ENCODE results near the gene GSG1L. TPM values are rescaled to one million over a fixed set of nuclear protein-coding genes. Genes with fewer than 3 reads are reported as not detected.

Gene GSG1L
- polyA plus RNA-seq, 3 donors = 0.10 to 0.11 TPM; not detected in 1

- no peak overlapping the region for H3K27ac ChIP-seq (ENCODE audit: low read depth, low read length)
- 73 to 85% (median 78%) methylated on average over 11 of the region's 11 CpGs for WGBS, 3 donors
Measured at GRCh38 chr16:27974896-27975540, 88.5 kb downstream of the GSG1L start.

- no peak overlapping the region for H3K27ac ChIP-seq (ENCODE audit: low read depth, low read length)
- 48 to 67% (median 64%) methylated on average over 7 of the region's 7 CpGs for WGBS, 3 donors
Measured at GRCh38 chr16:27973678-27974077, 89.8 kb downstream of the GSG1L start.

DNA sequence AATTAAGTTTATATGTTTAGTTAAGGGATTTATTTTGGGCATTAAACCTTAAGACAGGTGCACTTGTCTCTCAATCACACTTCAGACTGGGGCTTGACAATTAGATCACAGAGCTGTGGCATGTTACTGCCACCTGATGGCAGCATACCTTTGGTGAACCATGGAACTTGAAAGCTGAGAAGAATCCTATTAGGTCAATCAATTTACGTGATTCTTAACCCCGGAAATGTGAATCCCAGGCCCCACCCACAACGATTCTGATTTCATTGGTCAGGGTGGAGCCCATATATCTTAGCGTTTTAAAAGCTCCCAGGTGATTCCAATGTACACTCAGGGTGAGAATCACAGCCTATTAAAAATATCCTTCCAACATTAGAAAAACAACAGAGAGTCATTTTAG is 91.0 kb downstream of the GSG1L start:
- H3K27ac ChIP-seq (ENCODE audit: low read depth, low read length) = no peak overlapping the region
- WGBS, 3 donors = 0 to 6% (median 2%) methylated on average over 4 of the region's 4 CpGs

DNA sequence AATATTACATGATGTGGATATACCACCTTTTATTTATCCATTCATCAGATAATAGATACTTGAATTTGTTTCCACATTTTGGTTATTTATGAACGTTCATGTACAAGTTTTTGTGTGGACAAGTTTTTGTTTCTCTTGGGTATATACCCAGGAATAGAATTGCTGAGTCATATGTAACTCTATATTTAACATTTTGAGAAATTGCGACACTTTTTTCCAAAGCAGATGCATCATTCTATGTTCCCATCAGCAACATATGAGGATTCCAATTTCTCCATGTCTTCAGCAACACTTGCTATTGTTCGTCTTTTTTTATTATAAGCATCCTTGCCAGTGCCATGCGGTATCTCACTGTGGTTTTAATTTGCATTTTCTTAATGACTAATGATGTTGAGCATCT is 93.9 kb downstream of the GSG1L start:
- 61 to 75% (median 69%) methylated on average over 4 of the region's 4 CpGs for WGBS, 3 donors
- no peak overlapping the region for H3K27ac ChIP-seq (ENCODE audit: low read depth, low read length)

DNA sequence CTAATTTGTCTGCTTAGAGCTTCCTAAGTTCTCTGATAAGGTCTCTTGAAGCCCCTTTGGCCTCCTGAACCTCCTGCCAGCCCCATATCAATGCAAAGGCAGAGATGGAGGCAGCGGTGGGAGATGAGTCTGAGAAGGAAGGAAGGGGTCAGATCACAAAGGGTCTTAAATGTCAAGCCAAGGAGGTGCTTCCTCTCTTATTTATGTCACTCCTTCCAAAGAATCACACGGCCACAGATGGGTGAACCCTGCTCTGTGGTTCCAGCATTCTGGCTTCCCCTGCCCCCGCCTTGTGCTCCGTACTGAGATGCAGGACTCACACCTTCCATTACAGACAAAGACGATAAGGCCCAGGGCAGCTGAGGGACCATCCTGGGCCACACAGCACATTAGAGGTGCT is 96.3 kb downstream of the GSG1L start:
- no peak overlapping the region for H3K27ac ChIP-seq (ENCODE audit: low read depth, low read length)
- WGBS, 3 donors = 78 to 83% (median 82%) methylated on average over 5 of the region's 5 CpGs

DNA sequence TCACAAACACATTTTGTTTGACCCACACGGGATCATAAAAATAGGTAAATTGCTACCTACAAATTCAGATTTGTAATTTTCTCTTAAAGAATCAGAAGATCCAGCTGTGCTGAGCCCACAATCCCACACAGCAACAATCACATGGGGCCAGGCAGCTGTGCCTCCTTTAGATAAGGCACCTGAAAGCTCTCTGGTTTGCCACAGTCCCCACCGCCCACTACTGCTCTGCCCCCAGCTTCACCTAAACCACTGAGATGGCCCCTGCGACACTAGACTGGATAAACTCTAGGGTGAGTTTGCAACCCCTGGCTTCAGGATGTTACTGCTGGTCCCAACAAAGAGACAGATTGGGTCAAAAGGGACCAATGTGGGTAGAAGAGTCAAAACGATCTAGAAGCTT is 96.8 kb downstream of the GSG1L start:
- H3K27ac ChIP-seq (ENCODE audit: low read depth, low read length) = no peak overlapping the region
- 86 to 89% (median 88%) methylated on average over 4 of the region's 4 CpGs for WGBS, 3 donors

- no peak overlapping the region for H3K27ac ChIP-seq (ENCODE audit: low read depth, low read length)
- WGBS, 3 donors = 73 to 87% (median 80%) methylated on average over 5 of the region's 5 CpGs
Measured at GRCh38 chr16:27965801-27966200, 97.7 kb downstream of the GSG1L start.

DNA sequence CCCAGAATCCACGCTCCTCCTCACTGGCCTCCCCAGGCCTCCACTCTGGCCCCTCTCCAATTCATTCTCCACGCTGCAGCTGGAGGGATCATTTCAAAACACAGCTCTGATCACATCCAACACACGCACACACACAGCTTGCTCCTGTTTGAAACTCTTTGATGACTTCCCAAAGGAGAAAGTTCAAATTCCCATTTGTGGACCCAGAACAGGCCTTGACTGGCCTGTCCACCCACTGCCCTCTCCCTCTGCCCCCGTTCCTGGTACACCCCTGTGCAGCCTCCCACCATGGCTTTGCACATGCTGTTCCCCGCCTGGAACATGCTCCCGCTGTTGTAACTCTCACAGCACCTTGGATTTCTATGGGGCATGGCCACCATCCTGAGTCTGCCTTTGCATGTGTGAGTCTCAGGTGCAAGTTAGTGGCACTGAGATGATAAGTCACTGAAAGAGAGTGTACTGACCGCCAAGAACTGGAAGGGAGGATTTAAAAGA is 100.0 kb downstream of the GSG1L start:
- WGBS, 3 donors = 75 to 86% (median 84%) methylated on average over 7 of the region's 7 CpGs

DNA sequence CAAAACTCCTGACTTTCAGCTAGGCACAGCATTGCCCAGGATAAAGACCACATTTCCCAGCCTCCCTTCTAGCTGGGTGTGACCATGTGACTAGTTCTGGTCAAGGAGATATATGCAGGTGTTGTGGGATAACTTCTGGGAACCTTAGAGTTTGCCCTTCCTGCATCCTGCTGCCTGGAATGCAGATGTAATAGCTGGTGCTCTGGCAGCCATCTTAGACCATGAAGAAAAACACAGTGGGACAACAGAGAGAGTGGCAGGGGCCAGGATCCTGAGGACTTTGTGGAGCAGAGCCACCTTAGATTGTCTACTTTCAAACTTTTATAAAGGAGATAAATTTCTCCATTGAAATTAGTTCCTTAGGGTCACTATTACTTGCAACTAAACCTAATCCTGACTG is 101.3 kb downstream of the GSG1L start:
- H3K27ac ChIP-seq (ENCODE audit: low read depth, low read length) = no peak overlapping the region

More for the DNA sequence above, 100.0 kb downstream of the GSG1L start:
- no peak overlapping the region for H3K27ac ChIP-seq (ENCODE audit: low read depth, low read length)

DNA sequence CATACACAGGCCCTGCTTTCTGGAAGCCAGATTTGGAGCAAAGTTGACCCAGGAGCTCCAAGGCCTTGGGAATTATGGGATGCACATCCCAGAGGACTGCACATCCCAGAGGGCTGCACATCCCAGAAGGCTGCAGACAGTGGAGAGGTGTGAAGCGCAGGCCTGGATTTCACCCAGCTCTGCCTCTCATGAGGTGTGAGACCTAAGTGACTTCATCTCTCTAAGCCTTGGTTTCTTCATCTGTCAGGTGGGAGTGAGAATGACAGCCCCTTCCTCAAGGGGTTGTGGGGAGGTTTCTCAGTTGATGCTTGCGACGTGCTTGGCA is 102.3 kb downstream of the GSG1L start:
- H3K27ac ChIP-seq (ENCODE audit: low read depth, low read length) = no peak overlapping the region
- 80 to 92% (median 84%) methylated on average over 3 of the region's 3 CpGs for WGBS, 3 donors

DNA sequence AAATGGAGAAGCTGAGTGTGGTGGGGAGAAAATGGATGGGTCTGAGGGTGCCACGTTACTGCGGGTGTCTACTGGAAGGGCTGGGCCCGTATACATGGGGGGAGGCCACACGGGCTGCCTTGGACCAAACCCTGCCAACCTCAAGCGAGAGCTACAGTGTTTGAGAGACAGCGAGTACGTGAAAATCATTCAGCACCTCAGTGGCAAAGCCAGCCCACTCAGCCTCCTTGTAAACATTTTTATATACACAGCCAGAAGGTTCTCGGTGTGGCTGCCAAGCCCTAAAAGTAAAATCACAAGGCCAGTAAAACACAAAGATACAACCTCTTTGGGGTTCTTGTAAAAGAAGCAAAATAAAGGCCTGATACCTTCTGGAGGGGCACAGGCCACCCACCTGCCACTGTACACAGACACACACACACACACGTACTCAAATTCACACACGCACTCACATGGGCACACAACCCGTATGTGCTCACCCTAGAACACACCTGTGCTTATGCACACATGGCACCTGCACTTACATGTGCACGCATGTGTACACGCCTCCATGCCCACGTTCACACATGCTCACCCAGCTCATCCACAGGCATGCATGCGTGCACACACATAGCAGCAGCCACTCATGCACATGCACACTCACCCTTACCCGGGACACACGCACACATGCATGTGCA is 102.8 kb downstream of the GSG1L start:
- 78 to 86% (median 79%) methylated on average over 17 of the region's 17 CpGs for WGBS, 3 donors
- no peak overlapping the region for H3K27ac ChIP-seq (ENCODE audit: low read depth, low read length)

DNA sequence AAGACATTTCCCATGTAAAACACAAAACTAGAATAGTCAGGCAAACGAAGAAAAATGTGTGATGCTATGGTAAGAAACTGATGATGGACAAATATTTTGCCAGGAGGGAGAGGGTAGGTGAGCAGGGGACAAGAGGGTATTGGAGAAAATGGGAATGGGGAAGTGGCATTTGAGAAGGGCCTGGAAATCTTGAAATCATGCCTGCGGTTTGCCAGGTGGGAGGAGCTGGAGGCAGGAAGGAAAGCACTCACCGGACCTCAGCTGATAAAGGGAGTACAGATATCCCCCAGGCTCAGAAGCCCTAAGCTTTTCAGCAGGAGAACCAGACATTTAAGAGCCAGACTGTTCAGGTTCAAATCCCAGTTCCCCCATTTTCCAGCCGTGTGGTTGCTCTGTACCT is 103.6 kb downstream of the GSG1L start:
- no peak overlapping the region for H3K27ac ChIP-seq (ENCODE audit: low read depth, low read length)
- 18 to 31% (median 29%) methylated on average over 4 of the region's 4 CpGs for WGBS, 3 donors

DNA sequence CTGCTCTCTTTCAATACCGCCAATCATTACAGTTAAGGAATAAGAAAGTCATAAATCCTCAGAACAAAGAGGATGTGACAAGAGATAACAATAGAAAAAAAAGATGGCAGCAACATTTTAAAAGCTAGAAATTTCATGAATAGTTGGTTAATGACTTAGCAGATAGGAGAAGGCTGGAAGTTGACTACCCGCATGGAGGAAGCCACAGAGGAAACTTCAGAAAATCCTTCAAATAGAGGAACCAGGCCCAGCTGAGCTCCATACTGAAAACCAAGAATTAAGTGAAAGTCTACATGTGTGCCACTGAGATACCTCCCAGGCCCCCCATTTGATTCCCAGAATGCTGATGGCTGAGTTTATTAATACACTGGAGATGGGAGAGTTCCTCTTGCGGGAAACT is 109.3 kb downstream of the GSG1L start:
- 47 to 75% (median 55%) methylated on average over 3 of the region's 3 CpGs for WGBS, 3 donors
- no peak overlapping the region for H3K27ac ChIP-seq (ENCODE audit: low read depth, low read length)

- WGBS, 3 donors = 65 to 84% (median 76%) methylated on average over 3 of the region's 3 CpGs
- H3K27ac ChIP-seq (ENCODE audit: low read depth, low read length) = no peak overlapping the region
Measured at GRCh38 chr16:27952811-27953210, 110.7 kb downstream of the GSG1L start.

- H3K27ac ChIP-seq (ENCODE audit: low read depth, low read length) = no peak overlapping the region
- 62 to 79% (median 70%) methylated on average over 7 of the region's 7 CpGs for WGBS, 3 donors
Measured at GRCh38 chr16:27951489-27952120, 111.9 kb downstream of the GSG1L start.

- WGBS, 3 donors = 65 to 86% (median 81%) methylated on average over 7 of the region's 7 CpGs
Measured at GRCh38 chr16:27950206-27950887, 113.2 kb downstream of the GSG1L start.

DNA sequence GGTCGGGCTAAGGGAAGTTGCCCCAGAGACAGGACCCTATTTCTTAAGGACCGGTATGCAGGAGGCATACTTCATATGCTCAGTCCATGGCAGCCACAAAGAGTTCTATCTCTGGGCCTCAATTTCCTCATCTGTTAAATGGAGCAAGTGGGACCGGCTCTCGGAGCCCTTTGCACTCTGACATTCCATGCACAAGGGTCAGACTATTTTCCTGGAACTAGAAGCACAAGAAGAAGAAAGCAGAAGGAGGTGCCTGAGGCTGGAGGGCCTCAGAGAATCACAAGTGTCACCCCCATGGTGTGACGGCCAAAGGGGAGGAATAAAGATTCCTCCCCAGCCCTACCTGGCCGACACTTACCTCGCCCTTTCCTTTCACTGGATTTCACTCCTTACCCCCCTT is 115.8 kb downstream of the GSG1L start:
- H3K27ac ChIP-seq (ENCODE audit: low read depth, low read length) = no peak overlapping the region
- 72 to 79% (median 75%) methylated on average over 7 of the region's 7 CpGs for WGBS, 3 donors

More at GRCh38 chr16:27950206-27950887, 113.2 kb downstream of the GSG1L start:
- H3K27ac ChIP-seq (ENCODE audit: low read depth, low read length) = no peak overlapping the region

GRCh38 chr16:27945233-27945973 is 118.1 kb downstream of the GSG1L start:
- WGBS, 3 donors = 21 to 31% (median 29%) methylated on average over 15 of the region's 15 CpGs

More at GRCh38 chr16:27945233-27945973, 118.1 kb downstream of the GSG1L start:
- no peak overlapping the region for H3K27ac ChIP-seq (ENCODE audit: low read depth, low read length)

Measured in adipose tissue (tissue), 3 donors.